Measurements from ENCODE around the gene FAM83F.

The FAM83F gene

GRCh38 chr22:40014667-40015248 is 20.0 kb downstream of the FAM83F start:
- no peak for TF ChIP-seq POLR2AphosphoS5 (IDR thresholded peaks at IDR 0.05; ENCODE audit: low read depth, low read length)
- no peak for TF ChIP-seq REST (IDR thresholded peaks at IDR 0.05; ENCODE audit: insufficient read depth in 1 of 2, low read depth in 2 of 2, low read length in 2 of 2)
- no peak for TF ChIP-seq FOXP2 (optimal IDR thresholded peaks at IDR 0.05; ENCODE audit: borderline replicate concordance, extremely low read depth, extremely low read length, insufficient read depth)
- no peak for TF ChIP-seq TAF1 (IDR thresholded peaks at IDR 0.05; ENCODE audit: borderline replicate concordance, insufficient read depth, low read length)
- TF ChIP-seq SIN3A (IDR thresholded peaks at IDR 0.05; ENCODE audit: borderline replicate concordance, insufficient read depth, low read length): no peak

- TF ChIP-seq FOXP2 (optimal IDR thresholded peaks at IDR 0.05; ENCODE audit: borderline replicate concordance, extremely low read depth, extremely low read length, insufficient read depth): no peak
- no peak for TF ChIP-seq TAF1 (IDR thresholded peaks at IDR 0.05; ENCODE audit: borderline replicate concordance, insufficient read depth, low read length)
- no peak for TF ChIP-seq REST (IDR thresholded peaks at IDR 0.05; ENCODE audit: insufficient read depth in 1 of 2, low read depth in 2 of 2, low read length in 2 of 2)
Measured at GRCh38 chr22:40015358-40015976, 20.7 kb downstream of the FAM83F start.

GRCh38 chr22:40018051-40018450 is 23.3 kb downstream of the FAM83F start:
- TF ChIP-seq REST (IDR thresholded peaks at IDR 0.05; ENCODE audit: insufficient read depth in 1 of 2, low read depth in 2 of 2, low read length in 2 of 2): no peak
- TF ChIP-seq SIN3A (IDR thresholded peaks at IDR 0.05; ENCODE audit: borderline replicate concordance, insufficient read depth, low read length): no peak

- TF ChIP-seq REST (IDR thresholded peaks at IDR 0.05; ENCODE audit: insufficient read depth in 1 of 2, low read depth in 2 of 2, low read length in 2 of 2): no peak
Measured at GRCh38 chr22:40019100-40019499, 24.3 kb downstream of the FAM83F start.

- no peak for TF ChIP-seq FOXP2 (optimal IDR thresholded peaks at IDR 0.05; ENCODE audit: borderline replicate concordance, extremely low read depth, extremely low read length, insufficient read depth)
- TF ChIP-seq SIN3A (IDR thresholded peaks at IDR 0.05; ENCODE audit: borderline replicate concordance, insufficient read depth, low read length): no peak
- TF ChIP-seq TAF1 (IDR thresholded peaks at IDR 0.05; ENCODE audit: borderline replicate concordance, insufficient read depth, low read length): no peak
- no peak for TF ChIP-seq REST (IDR thresholded peaks at IDR 0.05; ENCODE audit: insufficient read depth in 1 of 2, low read depth in 2 of 2, low read length in 2 of 2)
- TF ChIP-seq POLR2AphosphoS5 (IDR thresholded peaks at IDR 0.05; ENCODE audit: low read depth, low read length): no peak
Measured at GRCh38 chr22:40020956-40021355, 26.2 kb downstream of the FAM83F start.

Data from PFSK-1 (cell line).